IPS DF 4.7 (cell line): ENCODE data around the gene SRSF3.
"Not testable (repeated sequence)": the region's sequence is repeated elsewhere in the genome, so short reads cannot be mapped to it uniquely, and the experiment has no call there.

Experiments used
- DNase-seq: peaks from one replicate; pipeline ENCODE4 v3.0.0-alpha.2; 2013; ENCODE audit warnings: low spot score; ENCODE audit errors: extremely low read depth

Gene SRSF3

GRCh38 chr6:36604090-36605060, 10.2 kb downstream of the SRSF3 start:
- DNase-seq: no peak

- DNase-seq: no peak
Measured at GRCh38 chr6:36605143-36605542, 11.0 kb downstream of the SRSF3 start.

- no peak for DNase-seq
Measured at GRCh38 chr6:36605560-36606391, 11.6 kb downstream of the SRSF3 start.

- DNase-seq: not testable (repeated sequence)
Measured at GRCh38 chr6:36607305-36607682, 13.1 kb downstream of the SRSF3 start.

- DNase-seq: no peak
Measured at GRCh38 chr6:36607683-36608386, 13.7 kb downstream of the SRSF3 start.

- DNase-seq: no peak
Measured at GRCh38 chr6:36608788-36609563, 14.8 kb downstream of the SRSF3 start.

- no peak for DNase-seq
Measured at GRCh38 chr6:36609582-36609981, 15.4 kb downstream of the SRSF3 start.

- DNase-seq: no peak
Measured at GRCh38 chr6:36610041-36610955, 16.1 kb downstream of the SRSF3 start.

- no peak for DNase-seq
Measured at GRCh38 chr6:36610956-36611336, 16.8 kb downstream of the SRSF3 start.

GRCh38 chr6:36611679-36612078, 17.5 kb downstream of the SRSF3 start:
- not testable (repeated sequence) for DNase-seq

- DNase-seq: no peak
Measured at GRCh38 chr6:36612101-36612625, 18.0 kb downstream of the SRSF3 start.

GRCh38 chr6:36613200-36613995, 19.2 kb downstream of the SRSF3 start:
- DNase-seq: no peak

- DNase-seq: no peak
Measured at GRCh38 chr6:36615018-36615761, 21.0 kb downstream of the SRSF3 start.

GRCh38 chr6:36616893-36617521, 22.8 kb downstream of the SRSF3 start:
- DNase-seq: no peak

- no peak for DNase-seq
Measured at GRCh38 chr6:36618366-36619355, 24.5 kb downstream of the SRSF3 start.

- DNase-seq: no peak
Measured at GRCh38 chr6:36621371-36621855, 27.3 kb downstream of the SRSF3 start.
